ENCODE measurements around the gene LTBP2. TPM values are rescaled to one million over a fixed set of nuclear protein-coding genes. Genes with fewer than 3 reads are reported as not detected.

The LTBP2 gene
- total and polyA plus RNA-seq, 7 donors: 2.4 to 51.4 (median 11.8) TPM

DNA sequence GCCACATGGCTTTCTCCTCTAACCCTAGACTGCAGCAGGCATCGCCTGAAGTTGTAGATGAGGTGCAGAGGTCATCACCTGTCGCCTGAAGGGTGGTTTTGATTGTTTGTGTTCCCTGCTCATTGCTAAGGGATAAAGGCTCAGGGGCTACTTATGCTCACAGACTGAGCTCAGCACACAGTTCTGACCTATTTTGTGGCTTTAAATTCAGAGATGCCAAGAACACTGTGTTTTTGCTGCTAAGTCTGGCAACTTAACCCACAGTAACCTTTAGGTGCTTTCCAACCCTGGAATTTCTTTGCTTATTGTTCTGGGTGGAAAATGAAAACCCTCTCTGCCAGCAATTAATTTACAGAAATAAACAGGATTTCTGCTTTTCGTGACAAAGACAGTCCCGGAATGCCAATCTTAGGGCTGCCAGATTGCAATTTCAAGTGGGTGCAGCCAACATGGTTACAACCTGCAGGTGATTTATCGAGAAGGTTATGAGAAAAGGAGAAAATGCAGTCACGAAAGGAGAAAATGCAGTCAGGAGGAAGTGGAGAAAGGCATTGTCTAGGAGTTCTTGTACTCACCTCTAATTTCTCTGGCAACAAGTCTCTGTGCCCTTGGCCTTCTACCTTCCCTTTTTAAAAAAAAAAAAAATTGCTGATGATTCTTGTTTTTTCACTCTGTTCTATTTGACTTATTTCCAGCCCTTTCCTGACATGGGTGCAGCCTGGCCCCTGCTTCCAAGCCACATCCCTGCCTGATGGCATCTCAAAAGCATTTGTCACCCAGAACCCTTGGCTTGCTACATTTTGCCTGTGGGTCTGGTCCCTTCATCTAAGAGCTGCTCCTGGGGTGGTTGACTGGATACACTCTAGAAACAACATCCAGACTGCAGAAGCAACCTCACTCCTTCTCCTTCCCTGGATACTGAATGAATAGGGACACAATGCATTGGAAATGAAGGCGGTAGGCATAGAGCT is 142.2 kb downstream of the LTBP2 start:
- Histone ChIP-seq H3K27ac (no peak overlapping the region), H3K9me3 (no peaks in the 10 kb centered on the region), H3K36me3 (ENCODE audit: insufficient read depth in 1 of 2, low read depth in 1 of 2) (no peaks in the 10 kb centered on the region), H3K27me3 (ENCODE audit: insufficient read depth in 3 of 3, low read length in 2 of 3) (no peaks in the 10 kb centered on the region), H3K4me3 (no peak overlapping the region), H3K4me1 (peaks cover 9% of the 10 kb centered on the region)
- intact Hi-C loops (cut with DNase I): no loop called here
- no peak for DNase-seq
- ATAC-seq: no peak
- TF ChIP-seq, protein P1, sequence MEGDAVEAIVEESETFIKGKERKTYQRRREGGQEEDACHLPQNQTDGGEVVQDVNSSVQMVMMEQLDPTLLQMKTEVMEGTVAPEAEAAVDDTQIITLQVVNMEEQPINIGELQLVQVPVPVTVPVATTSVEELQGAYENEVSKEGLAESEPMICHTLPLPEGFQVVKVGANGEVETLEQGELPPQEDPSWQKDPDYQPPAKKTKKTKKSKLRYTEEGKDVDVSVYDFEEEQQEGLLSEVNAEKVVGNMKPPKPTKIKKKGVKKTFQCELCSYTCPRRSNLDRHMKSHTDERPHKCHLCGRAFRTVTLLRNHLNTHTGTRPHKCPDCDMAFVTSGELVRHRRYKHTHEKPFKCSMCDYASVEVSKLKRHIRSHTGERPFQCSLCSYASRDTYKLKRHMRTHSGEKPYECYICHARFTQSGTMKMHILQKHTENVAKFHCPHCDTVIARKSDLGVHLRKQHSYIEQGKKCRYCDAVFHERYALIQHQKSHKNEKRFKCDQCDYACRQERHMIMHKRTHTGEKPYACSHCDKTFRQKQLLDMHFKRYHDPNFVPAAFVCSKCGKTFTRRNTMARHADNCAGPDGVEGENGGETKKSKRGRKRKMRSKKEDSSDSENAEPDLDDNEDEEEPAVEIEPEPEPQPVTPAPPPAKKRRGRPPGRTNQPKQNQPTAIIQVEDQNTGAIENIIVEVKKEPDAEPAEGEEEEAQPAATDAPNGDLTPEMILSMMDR (IDR thresholded peaks at IDR 0.05): no peak
- 58 to 78% (median 69%) methylated on average over 7 of the region's 7 CpGs for WGBS, 3 donors

GRCh38 chr14:74468513-74468912 is 143.5 kb downstream of the LTBP2 start:
- ATAC-seq: no peak
- intact Hi-C loops (cut with DNase I): no loop called here
- Histone ChIP-seq H3K36me3 (ENCODE audit: insufficient read depth in 1 of 2, low read depth in 1 of 2) (no peaks in the 10 kb centered on the region), H3K9me3 (no peaks in the 10 kb centered on the region), H3K27ac (no peak overlapping the region), H3K27me3 (ENCODE audit: insufficient read depth in 3 of 3, low read length in 2 of 3) (no peaks in the 10 kb centered on the region), H3K4me1 (no peaks in the 10 kb centered on the region), H3K4me3 (no peak overlapping the region)
- TF ChIP-seq, protein P1 (IDR thresholded peaks at IDR 0.05): no peak
- 89 to 94% (median 93%) methylated on average over 3 of the region's 3 CpGs for WGBS, 3 donors
- DNase-seq: no peak

- intact Hi-C loops (cut with DNase I): no loop called here
- DNase-seq: no peak
- no peak for ATAC-seq
- no peak overlapping the region for H3K27ac ChIP-seq
- peaks cover 0 to 2% (median 0%) of the 10 kb centered on the region in 3 donors for H3K27me3 ChIP-seq (ENCODE audit: insufficient read depth in 3 of 3, low read length in 2 of 3)
- H3K36me3 ChIP-seq (ENCODE audit: insufficient read depth in 1 of 2, low read depth in 1 of 2): no peaks in the 10 kb centered on the region
- no peaks in the 10 kb centered on the region for H3K4me1 ChIP-seq
- TF ChIP-seq, protein P1 (IDR thresholded peaks at IDR 0.05): no peak
- no peak overlapping the region for H3K4me3 ChIP-seq
- no peaks in the 10 kb centered on the region for H3K9me3 ChIP-seq
- whole genome bisulfite sequencing, 3 donors: 91% methylated on average over 2 of the region's 2 CpGs
Observed at GRCh38 chr14:74465335-74465734, 146.7 kb downstream of the LTBP2 start.

DNA sequence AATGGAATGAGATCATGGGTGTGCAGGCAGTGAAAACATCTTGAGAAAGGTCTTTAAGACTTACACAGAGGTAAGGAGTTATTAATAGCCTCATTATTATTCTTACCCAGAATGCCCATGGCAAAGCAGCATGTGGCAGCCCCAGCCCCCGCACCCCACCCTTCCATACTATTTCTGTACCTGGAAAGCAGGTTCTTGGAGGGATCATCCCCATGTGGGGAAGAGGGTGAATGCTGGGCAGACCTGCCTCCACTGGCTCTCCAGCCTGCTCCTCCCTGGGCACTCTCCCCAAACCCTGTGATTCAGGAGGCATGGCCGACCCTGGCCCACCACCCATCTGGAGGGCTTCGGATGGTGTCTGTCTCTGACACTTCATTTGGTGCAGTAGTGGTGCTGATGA is 147.3 kb downstream of the LTBP2 start:
- Histone ChIP-seq H3K36me3 (ENCODE audit: insufficient read depth in 1 of 2, low read depth in 1 of 2) (no peaks in the 10 kb centered on the region), H3K9me3 (no peaks in the 10 kb centered on the region), H3K4me3 (no peak overlapping the region), H3K4me1 (no peaks in the 10 kb centered on the region), H3K27me3 (ENCODE audit: insufficient read depth in 3 of 3, low read length in 2 of 3) (peaks cover 0 to 3% (median 0%) of the 10 kb centered on the region in 3 donors), H3K27ac (no peak overlapping the region)
- ATAC-seq (no peak), DNase-seq (no peak)
- WGBS, 3 donors: 87 to 97% (median 92%) methylated on average over 3 of the region's 3 CpGs
- TF ChIP-seq, protein P1 (IDR thresholded peaks at IDR 0.05): no peak
- intact Hi-C loops (cut with DNase I): no loop called here
